ENCODE measurements around the gene SEMA4F.

- TF ChIP-seq, protein P1, sequence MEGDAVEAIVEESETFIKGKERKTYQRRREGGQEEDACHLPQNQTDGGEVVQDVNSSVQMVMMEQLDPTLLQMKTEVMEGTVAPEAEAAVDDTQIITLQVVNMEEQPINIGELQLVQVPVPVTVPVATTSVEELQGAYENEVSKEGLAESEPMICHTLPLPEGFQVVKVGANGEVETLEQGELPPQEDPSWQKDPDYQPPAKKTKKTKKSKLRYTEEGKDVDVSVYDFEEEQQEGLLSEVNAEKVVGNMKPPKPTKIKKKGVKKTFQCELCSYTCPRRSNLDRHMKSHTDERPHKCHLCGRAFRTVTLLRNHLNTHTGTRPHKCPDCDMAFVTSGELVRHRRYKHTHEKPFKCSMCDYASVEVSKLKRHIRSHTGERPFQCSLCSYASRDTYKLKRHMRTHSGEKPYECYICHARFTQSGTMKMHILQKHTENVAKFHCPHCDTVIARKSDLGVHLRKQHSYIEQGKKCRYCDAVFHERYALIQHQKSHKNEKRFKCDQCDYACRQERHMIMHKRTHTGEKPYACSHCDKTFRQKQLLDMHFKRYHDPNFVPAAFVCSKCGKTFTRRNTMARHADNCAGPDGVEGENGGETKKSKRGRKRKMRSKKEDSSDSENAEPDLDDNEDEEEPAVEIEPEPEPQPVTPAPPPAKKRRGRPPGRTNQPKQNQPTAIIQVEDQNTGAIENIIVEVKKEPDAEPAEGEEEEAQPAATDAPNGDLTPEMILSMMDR (IDR thresholded peaks at IDR 0.05; ENCODE audit: insufficient read depth, low read length) = no peak
- no peak for TF ChIP-seq GABPA (IDR thresholded peaks at IDR 0.05; ENCODE audit: low read depth)
Observed at GRCh38 chr2:74645344-74645743, 8.7 kb upstream of the SEMA4F start.
